HCT116 (cell line): ENCODE measurements around the gene ARL17A.
"Not testable (repeated sequence)": the region's sequence is repeated elsewhere in the genome, so short reads cannot be mapped to it uniquely, and the experiment has no call there.

Experiments used
- CEBPB ChIP-seq: IDR thresholded peaks from 2 replicates; pipeline ENCODE4 v1.6.1; 2012; ENCODE audit warnings: low read depth
- CTCF ChIP-seq, 3 experiments: fragments of 200-600 bp in 1 of 3; sonication (generic) in 1 of 3; IDR thresholded peaks in 2 of 3; conservative IDR thresholded peaks in 1 of 3; 2 replicates each; pipeline ENCODE4 v1.5.1; 2012 to 2017; ENCODE audit warnings: low read depth in 2 of 3, low read length in 2 of 3, antibody characterized with exemption in 1 of 3, borderline replicate concordance in 1 of 3, control low read depth in 1 of 3, mild to moderate bottlenecking in 1 of 3, mixed read lengths in 1 of 3, mixed run types in 1 of 3, moderate library complexity in 1 of 3; ENCODE audit not compliant: insufficient read depth in 1 of 3
- EGR1 ChIP-seq: IDR thresholded peaks from 2 replicates; pipeline ENCODE4 v1.6.1; 2012; ENCODE audit warnings: low read depth
- ELF1 ChIP-seq: IDR thresholded peaks from 2 replicates; pipeline ENCODE4 v1.6.1; 2012; ENCODE audit warnings: low read depth, borderline replicate concordance
- EZH2 ChIP-seq: fragments of 200-600 bp; sonication (generic); IDR thresholded peaks from 2 replicates; pipeline ENCODE4 v1.6.1; 2017; ENCODE audit warnings: antibody characterized with exemption, mixed run types
- EZH2phosphoT487 ChIP-seq: fragments of 200-600 bp; IDR thresholded peaks from 2 replicates; pipeline ENCODE4 v1.6.1; 2018; ENCODE audit warnings: antibody characterized with exemption, borderline replicate concordance
- POLR2A ChIP-seq: IDR thresholded peaks from 2 replicates; pipeline ENCODE4 v1.7.0; 2011; ENCODE audit warnings: borderline replicate concordance; ENCODE audit not compliant: insufficient read depth, insufficient read length; ENCODE audit errors: extremely low read depth
- POLR2AphosphoS5 ChIP-seq: IDR thresholded peaks from 2 replicates; pipeline ENCODE4 v1.6.1; 2011; ENCODE audit warnings: mild to moderate bottlenecking, low read depth, low read length, moderate library complexity
- TCF7L2 ChIP-seq: IDR thresholded peaks from 2 replicates; pipeline ENCODE4 v1.7.0; 2011; ENCODE audit warnings: borderline replicate concordance, inconsistent platforms; ENCODE audit not compliant: insufficient read depth, insufficient read length; ENCODE audit errors: extremely low read depth
- YY1 ChIP-seq: IDR thresholded peaks from 2 replicates; pipeline ENCODE4 v1.6.1; 2011; ENCODE audit warnings: low read length, low read depth, moderate library complexity, mild to moderate bottlenecking; ENCODE audit not compliant: insufficient replicate concordance; ENCODE audit errors: extremely low read depth
- ZFX ChIP-seq: fragments of 450-650 bp; IDR thresholded peaks from 2 replicates; pipeline ENCODE4 v1.6.1; 2017
- ZNF274 ChIP-seq: fragments of 200-500 bp; sonication (Bioruptor generic); IDR thresholded peaks from 2 replicates; pipeline ENCODE4 v1.6.1; 2014; ENCODE audit warnings: mild to moderate bottlenecking, low read depth, low read length, inconsistent platforms
- TF ChIP-seq, protein P1 (sequence below): IDR thresholded peaks from 2 replicates; pipeline ENCODE4 v1.6.1; 2012; ENCODE audit warnings: low read depth

- TF ChIP-seq ZNF274; YY1; CTCF (IDR thresholded peaks at IDR 0.05 in 2 of 3, conservative IDR thresholded peaks at IDR 0.05 in 1 of 3; ENCODE audit: borderline replicate concordance in 1 of 3, insufficient read depth in 1 of 3, low read depth in 2 of 3, low read length in 2 of 3); EZH2phosphoT487; EGR1; POLR2AphosphoS5; POLR2A; ELF1; EZH2; TCF7L2; ZFX; CEBPB: not testable (repeated sequence)
- TF ChIP-seq, protein P1, sequence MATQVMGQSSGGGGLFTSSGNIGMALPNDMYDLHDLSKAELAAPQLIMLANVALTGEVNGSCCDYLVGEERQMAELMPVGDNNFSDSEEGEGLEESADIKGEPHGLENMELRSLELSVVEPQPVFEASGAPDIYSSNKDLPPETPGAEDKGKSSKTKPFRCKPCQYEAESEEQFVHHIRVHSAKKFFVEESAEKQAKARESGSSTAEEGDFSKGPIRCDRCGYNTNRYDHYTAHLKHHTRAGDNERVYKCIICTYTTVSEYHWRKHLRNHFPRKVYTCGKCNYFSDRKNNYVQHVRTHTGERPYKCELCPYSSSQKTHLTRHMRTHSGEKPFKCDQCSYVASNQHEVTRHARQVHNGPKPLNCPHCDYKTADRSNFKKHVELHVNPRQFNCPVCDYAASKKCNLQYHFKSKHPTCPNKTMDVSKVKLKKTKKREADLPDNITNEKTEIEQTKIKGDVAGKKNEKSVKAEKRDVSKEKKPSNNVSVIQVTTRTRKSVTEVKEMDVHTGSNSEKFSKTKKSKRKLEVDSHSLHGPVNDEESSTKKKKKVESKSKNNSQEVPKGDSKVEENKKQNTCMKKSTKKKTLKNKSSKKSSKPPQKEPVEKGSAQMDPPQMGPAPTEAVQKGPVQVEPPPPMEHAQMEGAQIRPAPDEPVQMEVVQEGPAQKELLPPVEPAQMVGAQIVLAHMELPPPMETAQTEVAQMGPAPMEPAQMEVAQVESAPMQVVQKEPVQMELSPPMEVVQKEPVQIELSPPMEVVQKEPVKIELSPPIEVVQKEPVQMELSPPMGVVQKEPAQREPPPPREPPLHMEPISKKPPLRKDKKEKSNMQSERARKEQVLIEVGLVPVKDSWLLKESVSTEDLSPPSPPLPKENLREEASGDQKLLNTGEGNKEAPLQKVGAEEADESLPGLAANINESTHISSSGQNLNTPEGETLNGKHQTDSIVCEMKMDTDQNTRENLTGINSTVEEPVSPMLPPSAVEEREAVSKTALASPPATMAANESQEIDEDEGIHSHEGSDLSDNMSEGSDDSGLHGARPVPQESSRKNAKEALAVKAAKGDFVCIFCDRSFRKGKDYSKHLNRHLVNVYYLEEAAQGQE: not testable (repeated sequence)
Observed at GRCh38 chr17:46611304-46611703, 31.8 kb upstream of the ARL17A start.
